ENCODE measurements around the gene SLC35D2. TPM values are rescaled to one million over a fixed set of nuclear protein-coding genes. Genes with fewer than 3 reads are reported as not detected.
A peak's percentile ranks its signal among the peaks of the same experiment; 100 is the strongest.

Gene SLC35D2
- total RNA-seq, 1 experiment from 2014 or later: 19.0 TPM

DNA sequence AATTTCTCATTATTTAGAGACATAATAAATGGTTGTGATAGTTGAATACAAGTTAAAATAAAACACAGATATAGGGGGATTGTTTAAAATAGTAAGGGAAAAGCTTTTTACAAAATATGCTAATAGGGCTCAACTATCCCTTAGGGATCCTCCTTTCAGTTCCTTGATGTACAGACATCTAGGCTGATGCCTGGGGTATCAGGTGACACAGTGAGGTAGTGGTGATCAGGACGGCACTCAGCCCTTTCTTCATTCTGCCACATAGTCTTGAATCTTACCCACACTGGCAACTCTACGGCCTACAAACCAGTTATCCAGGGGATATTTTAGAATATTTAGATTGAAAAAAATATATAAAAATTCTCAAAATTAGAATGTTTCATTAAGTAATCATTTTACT, 12.5 kb upstream of the SLC35D2 start:
- H3K4me1 Mint-ChIP-seq: peaks cover 27 to 38% of the 10 kb centered on the region in 2 experiments
- peaks cover 6% of the 10 kb centered on the region in 2 experiments for H3K9me3 Mint-ChIP-seq
- no peak overlapping the region for H3K27ac ChIP-seq (ENCODE audit: insufficient read length, low read depth, low read length)
- DNase-seq: no peak
- H2BK20ac ChIP-seq (ENCODE audit: low read depth, low read length, poor library complexity, severe bottlenecking): no peak overlapping the region
- WGBS (ENCODE audit: extremely low coverage, insufficient read length, low lambda C conversion rate): no CpG with 5 or more reads among the region's 2 CpGs
- no peaks in the 10 kb centered on the region for H3K79me1 ChIP-seq (ENCODE audit: insufficient read depth, low read depth, low read length, poor library complexity, severe bottlenecking)
- H3K27me3 ChIP-seq (ENCODE audit: insufficient read depth, low read length): no peaks in the 10 kb centered on the region
- H3K9ac ChIP-seq (ENCODE audit: extremely low read depth, insufficient read length, low read length): no peak overlapping the region
- TF ChIP-seq, protein P1, sequence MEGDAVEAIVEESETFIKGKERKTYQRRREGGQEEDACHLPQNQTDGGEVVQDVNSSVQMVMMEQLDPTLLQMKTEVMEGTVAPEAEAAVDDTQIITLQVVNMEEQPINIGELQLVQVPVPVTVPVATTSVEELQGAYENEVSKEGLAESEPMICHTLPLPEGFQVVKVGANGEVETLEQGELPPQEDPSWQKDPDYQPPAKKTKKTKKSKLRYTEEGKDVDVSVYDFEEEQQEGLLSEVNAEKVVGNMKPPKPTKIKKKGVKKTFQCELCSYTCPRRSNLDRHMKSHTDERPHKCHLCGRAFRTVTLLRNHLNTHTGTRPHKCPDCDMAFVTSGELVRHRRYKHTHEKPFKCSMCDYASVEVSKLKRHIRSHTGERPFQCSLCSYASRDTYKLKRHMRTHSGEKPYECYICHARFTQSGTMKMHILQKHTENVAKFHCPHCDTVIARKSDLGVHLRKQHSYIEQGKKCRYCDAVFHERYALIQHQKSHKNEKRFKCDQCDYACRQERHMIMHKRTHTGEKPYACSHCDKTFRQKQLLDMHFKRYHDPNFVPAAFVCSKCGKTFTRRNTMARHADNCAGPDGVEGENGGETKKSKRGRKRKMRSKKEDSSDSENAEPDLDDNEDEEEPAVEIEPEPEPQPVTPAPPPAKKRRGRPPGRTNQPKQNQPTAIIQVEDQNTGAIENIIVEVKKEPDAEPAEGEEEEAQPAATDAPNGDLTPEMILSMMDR (conservative IDR thresholded peaks at IDR 0.05): no peak
- peaks cover 5% of the 10 kb centered on the region; the same call in 1 of the 2 replicates for H3K79me2 ChIP-seq (ENCODE audit: insufficient read depth, low read length)
- H3K27me3 Mint-ChIP-seq (ENCODE audit: low read depth): no peaks in the 10 kb centered on the region
- peak overlapping the region in 1 of 3 experiments; percentile 80; a peak in 2 of 7 replicates for H3K27ac Mint-ChIP-seq
- no peak overlapping the region for H2BK12ac ChIP-seq (ENCODE audit: insufficient read length, low read depth, low read length)
- H3K36me3 Mint-ChIP-seq (ENCODE audit: insufficient read depth in 1 of 3, low read depth in 3 of 3): peaks cover 22 to 44% (median 41%) of the 10 kb centered on the region in 3 experiments
- no peak overlapping the region for H2AK5ac ChIP-seq (ENCODE audit: insufficient read length, low read length)
- H4K20me1 ChIP-seq (ENCODE audit: control insufficient read depth, insufficient read depth, insufficient read length): no peaks in the 10 kb centered on the region
- no peak overlapping the region for H2BK15ac ChIP-seq (ENCODE audit: low read depth, low read length)
- no peak overlapping the region for H3K4me3 Mint-ChIP-seq
- H3T11ph ChIP-seq (ENCODE audit: low read length): no peak overlapping the region
- no peak overlapping the region for H3K56ac ChIP-seq (ENCODE audit: insufficient read length, low read depth, low read length)
- H3K4ac ChIP-seq (ENCODE audit: low read depth, low read length): no peak overlapping the region
- H2BK120ac ChIP-seq (ENCODE audit: low read depth, low read length, poor library complexity, severe bottlenecking): no peak overlapping the region
- H4K5ac ChIP-seq (ENCODE audit: insufficient read length, low read depth, low read length): no peak overlapping the region
- H4K91ac ChIP-seq (ENCODE audit: insufficient read length, low read depth, low read length): no peak overlapping the region
- H3K4me1 ChIP-seq (ENCODE audit: insufficient read depth, low read length): peaks cover 10% of the 10 kb centered on the region
- peaks cover 6% of the 10 kb centered on the region for H3K23me2 ChIP-seq (ENCODE audit: insufficient read length, low read depth, low read length, poor library complexity, severe bottlenecking)
- H2AFZ ChIP-seq (ENCODE audit: low read length): no peak overlapping the region
- H3K9me3 ChIP-seq (ENCODE audit: control insufficient read depth, low read depth, low read length): no peaks in the 10 kb centered on the region
- no peak overlapping the region for H3K14ac ChIP-seq (ENCODE audit: insufficient read depth, low read length)
- H3K18ac ChIP-seq (ENCODE audit: insufficient read length, low read depth, low read length): no peak overlapping the region
- H4K8ac ChIP-seq (replicated peaks; ENCODE audit: insufficient read length, low read depth, low read length): no peak overlapping the region
- no peak overlapping the region for H3K4me2 ChIP-seq (ENCODE audit: insufficient read depth, insufficient read length, low read length)
- H2BK5ac ChIP-seq (ENCODE audit: insufficient read length, low read length): no peak overlapping the region
- no peak overlapping the region for H3K23ac ChIP-seq (ENCODE audit: insufficient read length, low read depth, low read length)
